Measurements from ENCODE around the gene DBX1.
"Not testable (repeated sequence)": the region's sequence is repeated elsewhere in the genome, so short reads cannot be mapped to it uniquely, and the experiment has no call there.

DNA sequence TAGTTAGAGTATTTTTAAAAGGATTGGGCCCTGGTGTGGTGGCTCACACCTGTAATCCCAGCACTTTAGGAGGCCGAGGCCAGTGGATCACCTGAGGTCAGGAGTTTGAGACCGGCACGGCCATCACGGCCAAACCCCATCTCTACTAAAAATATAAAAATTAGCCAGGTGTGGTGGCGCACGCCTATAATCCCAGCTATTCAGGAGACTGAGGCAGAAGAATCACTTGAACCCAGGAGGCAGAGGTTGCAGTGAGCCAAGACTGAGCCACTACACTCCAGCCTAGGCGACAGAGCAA, 31.8 kb downstream of the DBX1 start:
- not testable (repeated sequence) for TF ChIP-seq CTCF (conservative IDR thresholded peaks at IDR 0.05; ENCODE audit: low read length); EZH2phosphoT487 (IDR thresholded peaks at IDR 0.05; ENCODE audit: borderline replicate concordance)
